Stimulated activated CD8-positive, alpha-beta memory T cell treated with anti-CD3 and anti-CD28 coated beads, Interleukin-15, amount 100 ng/mL, for 48 hours (primary cell): ENCODE results near the gene LRRC4.

Source experiments
- DNase-seq, 2 donors: peaks; one replicate each; pipeline ENCODE4 v3.0.0-alpha.2; 2020; ENCODE audit warnings: low read depth in 2 of 2

LRRC4 gene

DNA sequence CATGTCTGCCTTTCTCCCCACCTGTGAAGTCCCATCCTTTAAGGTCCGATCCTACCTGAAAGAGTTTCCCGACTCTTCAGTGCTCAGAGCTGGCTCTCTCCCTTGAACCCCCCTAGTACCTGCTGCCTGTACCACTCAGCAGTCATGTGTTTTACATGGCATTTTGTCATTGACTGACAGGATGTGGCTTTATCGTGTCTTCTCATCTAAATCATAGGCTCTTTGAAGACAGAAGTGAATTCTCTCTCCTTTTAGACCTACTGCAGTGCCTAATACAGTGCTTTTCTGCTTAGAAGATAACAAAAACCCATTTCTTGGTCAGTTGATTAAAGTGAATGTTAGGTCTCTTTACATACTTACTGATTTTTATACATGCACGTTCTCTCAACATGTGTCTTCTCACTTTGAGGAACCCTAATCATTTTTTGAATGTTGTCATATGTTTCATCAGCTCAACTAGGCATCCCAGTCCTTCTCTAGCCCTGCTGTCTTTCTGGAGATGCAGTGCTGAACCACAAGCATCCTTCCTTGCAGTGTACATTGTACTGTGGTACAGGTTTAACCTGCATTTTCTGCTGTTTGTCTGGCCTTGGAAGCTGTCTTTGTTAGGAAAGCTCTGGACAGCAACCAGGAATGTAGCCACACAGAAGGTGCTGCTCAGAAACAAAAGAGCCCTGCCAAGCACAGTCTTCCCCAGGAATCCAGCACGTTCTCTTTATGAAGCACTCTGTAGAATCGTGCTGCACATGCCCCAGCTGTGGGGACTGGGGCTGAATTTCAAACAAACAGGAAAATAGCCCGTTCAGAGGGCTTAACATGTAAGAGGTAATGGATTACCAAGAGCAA is 28.1 kb upstream of the LRRC4 start:
- no peak for DNase-seq

DNA sequence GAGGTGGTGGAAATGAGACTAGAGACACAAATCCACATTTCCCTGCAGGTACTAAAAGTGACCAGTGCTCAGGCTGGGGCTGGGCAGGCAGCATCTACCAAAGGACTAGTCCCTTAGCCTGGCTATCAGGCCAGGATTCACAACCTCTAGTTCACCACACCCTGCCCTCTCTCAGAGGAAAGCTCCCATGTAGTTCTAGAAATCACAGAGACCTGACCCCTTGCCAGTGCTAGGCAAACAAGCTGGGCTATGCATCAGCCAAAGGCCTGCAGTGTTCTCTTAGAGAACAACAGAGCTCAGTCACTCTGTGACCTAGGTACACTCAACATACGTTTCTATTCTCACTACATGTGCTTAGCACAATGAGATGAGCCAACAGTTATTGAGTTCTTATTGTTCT is 26.7 kb upstream of the LRRC4 start:
- no peak for DNase-seq

DNA sequence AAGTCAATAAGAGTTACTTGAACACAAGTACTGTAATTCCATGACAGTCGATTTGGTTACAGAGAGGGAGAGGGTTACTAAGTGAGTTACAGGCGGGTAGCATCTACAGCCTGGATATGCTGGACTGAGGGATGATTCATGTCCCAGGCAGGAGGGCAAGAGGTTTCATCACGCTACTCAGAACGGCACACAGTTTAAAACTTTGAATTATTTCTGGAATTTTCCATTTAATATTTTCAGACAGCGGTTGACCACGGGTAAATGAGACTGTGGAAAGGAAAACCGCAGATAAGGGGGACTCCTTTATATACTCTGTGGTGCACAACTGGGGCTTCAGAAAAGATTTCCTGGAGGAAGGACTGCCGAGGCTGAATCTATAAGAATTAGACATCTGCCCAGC is 25.7 kb upstream of the LRRC4 start:
- DNase-seq = no peak

DNA sequence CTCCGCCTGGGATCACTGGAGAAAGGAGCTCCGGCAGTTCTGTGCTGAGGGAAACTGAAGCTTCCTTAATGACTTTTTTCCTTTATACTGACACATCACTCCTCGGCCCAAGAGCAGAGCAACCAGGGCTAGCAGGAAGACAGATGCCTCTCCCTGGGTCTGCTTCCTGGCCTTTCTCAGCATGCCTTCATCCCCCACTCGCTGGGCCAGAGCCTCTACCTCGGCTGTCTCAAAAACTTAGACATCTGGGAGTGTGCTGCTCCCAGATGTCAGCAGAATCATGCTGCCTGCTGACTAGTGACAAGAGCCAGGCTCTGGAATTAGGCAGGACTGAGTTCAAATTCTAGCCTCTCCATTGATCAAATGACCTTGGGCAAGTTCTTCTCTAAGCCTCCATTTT is 24.4 kb upstream of the LRRC4 start:
- no peak for DNase-seq

GRCh38 chr7:128054511-128054910 is 23.3 kb upstream of the LRRC4 start:
- no peak for DNase-seq

- no peak for DNase-seq
These were observed 22.8 kb upstream of the LRRC4 start for GRCh38 chr7:128053991-128054390.

DNA sequence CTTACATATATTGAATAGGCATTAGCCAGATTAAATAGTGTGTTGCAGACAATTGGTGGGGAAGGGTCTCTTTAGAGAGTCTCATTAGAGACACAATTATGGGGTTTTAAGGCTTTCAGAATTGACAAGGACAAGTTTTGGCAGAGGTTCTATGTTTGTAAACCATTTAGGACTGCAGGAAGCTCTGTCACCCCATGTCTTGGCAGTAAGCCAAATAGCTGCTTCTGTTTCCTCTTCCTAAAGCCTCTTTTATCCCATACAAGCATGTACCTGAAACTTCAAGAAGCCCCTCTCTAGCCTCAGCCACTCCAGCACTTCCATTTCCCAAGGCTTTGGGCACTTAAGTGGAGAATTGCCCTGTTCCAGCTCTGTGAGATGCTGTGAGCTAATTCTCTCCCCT is 21.8 kb upstream of the LRRC4 start:
- no peak for DNase-seq

DNA sequence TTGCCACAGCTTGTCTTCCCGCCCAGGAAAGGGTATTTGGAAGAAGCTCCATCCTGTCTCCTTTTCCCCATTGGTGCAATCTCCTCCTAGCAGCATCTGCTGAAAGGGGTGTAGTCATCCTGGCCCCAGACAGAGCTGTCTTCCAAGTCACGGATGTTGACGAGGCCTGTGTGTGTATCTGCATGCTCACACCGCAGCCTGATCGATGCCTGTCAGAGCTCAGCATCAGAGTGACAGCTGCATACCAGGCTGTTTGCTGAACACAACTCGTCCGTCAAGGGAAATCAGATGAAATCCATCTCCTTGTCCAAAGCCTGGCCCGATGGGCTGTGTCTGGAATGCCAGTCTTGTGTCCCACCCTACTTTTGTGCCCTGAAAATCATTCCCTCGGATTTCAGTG is 21.2 kb upstream of the LRRC4 start:
- DNase-seq = no peak

- no peak for DNase-seq
These were observed 14.5 kb upstream of the LRRC4 start for GRCh38 chr7:128045766-128046165.

- DNase-seq = no peak
These were observed 13.9 kb upstream of the LRRC4 start for GRCh38 chr7:128045158-128045557.

DNA sequence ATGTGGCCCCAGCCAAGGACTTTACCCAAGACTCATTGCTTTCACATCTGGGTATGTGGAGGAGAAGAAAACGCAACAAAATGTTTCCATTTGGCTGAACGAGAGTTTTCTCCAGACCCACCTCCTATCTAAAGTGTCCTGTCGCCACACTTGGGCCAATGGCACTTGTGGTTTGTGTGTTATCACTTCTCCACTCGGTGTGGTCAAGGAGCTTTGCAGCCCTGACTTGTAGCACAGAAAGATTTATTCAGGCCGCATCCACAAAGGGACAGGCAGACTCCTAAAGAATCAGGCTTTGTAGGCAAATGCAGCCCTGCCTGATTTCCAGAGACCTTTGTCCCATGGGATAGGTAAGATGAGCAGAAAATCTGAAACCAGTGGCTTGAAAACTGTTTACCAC is 12.8 kb upstream of the LRRC4 start:
- DNase-seq = no peak

GRCh38 chr7:128042012-128042411 is 10.8 kb upstream of the LRRC4 start:
- DNase-seq = no peak

DNA sequence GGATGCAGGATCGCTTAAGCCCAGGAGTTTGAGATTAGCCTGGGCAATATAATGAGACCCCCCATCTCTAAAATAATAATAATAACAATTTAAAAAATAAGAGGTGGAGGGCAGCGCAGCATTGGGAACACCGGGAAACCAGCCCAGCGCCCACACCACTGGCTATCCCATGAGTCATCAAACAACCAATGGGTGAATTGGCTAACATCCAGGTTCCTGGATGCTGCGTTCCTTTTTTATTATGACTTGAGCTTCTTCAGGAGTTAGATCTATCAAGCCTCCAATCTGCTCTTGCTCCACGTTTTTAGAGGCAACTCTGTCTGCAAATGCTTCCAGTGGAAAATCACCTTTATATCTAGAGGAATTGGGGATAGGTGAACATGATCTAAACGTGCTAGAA is 10.0 kb upstream of the LRRC4 start:
- DNase-seq = no peak

GRCh38 chr7:128040205-128040604 is 9.0 kb upstream of the LRRC4 start:
- no peak for DNase-seq

DNA sequence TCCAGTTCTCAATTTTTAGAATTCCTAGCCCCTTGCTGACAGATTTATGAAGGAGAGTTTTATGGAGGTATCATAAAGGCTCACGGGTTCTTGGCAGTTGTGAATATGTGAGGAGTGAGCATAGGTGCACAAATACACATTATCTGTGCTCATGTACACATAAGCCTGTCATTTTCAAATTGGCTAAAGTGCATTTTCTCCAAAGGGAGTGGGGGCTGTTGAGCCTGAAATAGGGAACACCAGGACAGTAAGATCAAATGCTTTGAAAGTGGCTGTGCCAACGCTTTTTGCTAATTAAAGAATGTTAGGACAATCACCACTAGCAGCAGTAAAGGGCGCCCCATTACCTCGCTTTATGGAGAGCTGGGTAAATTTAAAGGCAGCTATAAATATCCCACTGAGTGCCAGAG is 8.3 kb upstream of the LRRC4 start:
- no peak for DNase-seq

- no peak for DNase-seq
These were observed 6.8 kb upstream of the LRRC4 start for GRCh38 chr7:128037880-128038619.

DNA sequence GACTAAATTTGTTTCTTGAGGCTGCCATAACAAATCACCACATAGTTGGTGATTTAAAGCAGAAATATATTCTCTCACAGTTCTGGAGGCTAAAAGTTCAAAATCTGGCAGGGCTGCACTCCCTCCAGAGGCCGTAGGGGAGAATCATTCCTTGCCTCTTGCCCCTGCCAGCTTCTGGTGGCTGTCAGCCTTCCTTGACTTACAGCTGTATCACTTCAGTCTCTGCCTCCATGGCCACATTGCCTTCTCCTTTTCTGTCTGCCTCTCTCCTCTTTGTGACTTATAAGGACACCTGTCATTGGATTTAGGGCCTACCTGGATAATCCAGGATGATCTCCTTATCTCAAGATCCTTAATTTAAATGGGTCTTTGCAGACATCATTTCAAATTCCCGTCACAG is 5.8 kb upstream of the LRRC4 start:
- DNase-seq = no peak

- no peak for DNase-seq
These were observed 5.1 kb upstream of the LRRC4 start for GRCh38 chr7:128036226-128036940.

GRCh38 chr7:128035712-128036111 is 4.5 kb upstream of the LRRC4 start:
- no peak for DNase-seq

DNA sequence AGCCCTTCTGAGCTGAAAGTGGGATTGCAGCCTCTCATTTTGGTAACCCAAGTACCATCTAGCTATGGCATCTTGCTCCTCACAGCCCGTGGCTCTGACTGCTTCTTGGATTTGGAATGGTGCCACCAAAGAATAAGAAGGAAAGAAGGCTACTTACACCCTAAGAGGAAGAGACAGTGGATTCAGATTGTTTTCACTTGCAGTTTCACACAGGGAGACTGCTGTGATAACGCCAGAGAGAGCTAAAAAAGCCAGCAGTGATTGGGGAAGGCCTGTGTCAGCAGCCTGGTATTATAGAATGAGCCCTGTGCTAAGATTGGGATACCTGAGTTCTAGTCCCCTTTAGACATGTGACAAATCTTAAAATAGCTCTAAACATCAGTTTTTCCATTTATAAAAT is 3.6 kb upstream of the LRRC4 start:
- no peak for DNase-seq

DNA sequence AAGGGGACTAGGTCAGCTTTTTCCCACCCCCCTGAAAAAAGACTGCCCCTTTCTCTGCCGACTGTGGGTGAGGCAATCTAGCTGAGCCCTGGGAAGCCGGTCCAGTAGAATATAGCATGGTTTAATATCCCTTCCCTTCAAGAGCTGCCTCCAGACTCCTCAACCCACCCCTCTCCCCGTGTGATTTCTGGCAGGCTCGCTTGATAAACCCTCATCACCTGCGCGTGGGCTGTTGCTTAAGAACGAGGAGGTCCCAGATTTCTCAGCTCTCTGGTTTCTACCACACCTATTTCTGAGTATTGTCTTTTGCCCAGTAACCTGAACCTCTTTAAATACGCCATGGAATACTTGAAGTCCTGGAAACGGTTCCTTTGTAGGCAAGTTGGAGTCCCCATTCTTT is 2.0 kb upstream of the LRRC4 start:
- no peak for DNase-seq

DNA sequence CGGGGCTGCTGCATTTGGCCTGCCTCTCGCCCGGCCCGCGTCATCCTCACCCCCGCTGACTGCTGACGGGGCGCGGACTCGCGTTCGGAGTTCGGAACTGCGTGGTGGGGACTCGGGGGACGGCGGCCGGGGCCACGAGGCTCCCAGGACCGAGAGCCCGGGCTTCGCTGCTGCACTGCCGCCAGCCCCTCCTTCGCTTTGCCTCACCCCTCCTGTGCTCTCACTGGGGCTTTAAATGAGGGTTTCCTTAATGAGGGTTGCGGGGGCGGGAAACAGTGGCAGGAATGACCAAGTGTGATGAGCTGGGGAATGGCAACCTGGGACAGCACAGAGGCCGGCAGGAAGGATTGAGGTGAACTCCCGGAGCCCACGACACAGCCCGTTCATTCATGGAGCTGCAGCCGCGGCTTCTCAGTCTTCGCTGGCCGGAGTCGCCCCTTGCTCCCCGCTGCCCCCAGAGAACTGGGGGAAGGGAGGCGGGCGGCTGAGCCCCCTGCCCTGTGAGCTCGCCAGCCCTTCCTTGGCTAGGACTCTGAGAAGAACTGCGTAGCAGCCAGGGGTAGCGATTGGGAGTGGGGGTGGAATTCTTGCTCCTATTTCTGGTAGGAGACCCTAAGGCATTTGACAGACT is 1.5 kb upstream of the LRRC4 start:
- no peak for DNase-seq
